ENCODE measurements around the gene CNOT6L. TPM values are rescaled to one million over a fixed set of nuclear protein-coding genes. Genes with fewer than 3 reads are reported as not detected.

Gene CNOT6L
- total RNA-seq, 4 donors from 2014 or later = 15.3 to 32.1 (median 23.4) TPM

GRCh38 chr4:77699731-77700210 lies 119.4 kb downstream of the CNOT6L start:
- Histone ChIP-seq H3K4me1 (no peaks in the 10 kb centered on the region), H3K27me3 (no peaks in the 10 kb centered on the region), H3K9me3 (no peaks in the 10 kb centered on the region), H3K27ac (no peak overlapping the region), H3K4me3 (no peak overlapping the region), H3K36me3 (no peaks in the 10 kb centered on the region)
- WGBS, 2 donors = 22 to 26% methylated on average over 3 of the region's 3 CpGs
- DNase-seq (ENCODE audit: low spot score in 2 of 2) = no peak
- TF ChIP-seq CTCF (IDR thresholded peaks at IDR 0.05) = no peak
- TF ChIP-seq POLR2A (IDR thresholded peaks at IDR 0.05) = no peak
- no peak for TF ChIP-seq EP300 (IDR thresholded peaks at IDR 0.05)

- Histone ChIP-seq H3K27ac (no peak overlapping the region), H3K9me3 (no peaks in the 10 kb centered on the region), H3K27me3 (no peaks in the 10 kb centered on the region), H3K4me1 (no peaks in the 10 kb centered on the region), H3K36me3 (no peaks in the 10 kb centered on the region), H3K4me3 (no peak overlapping the region)
- DNase-seq (ENCODE audit: low spot score in 2 of 2) = no peak
- 39 to 41% methylated on average over 10 of the region's 10 CpGs for WGBS, 2 donors
- TF ChIP-seq EP300 (IDR thresholded peaks at IDR 0.05) = no peak
- peak in 4 of 5 experiments; percentile 13 to 30 (median 20) for TF ChIP-seq CTCF (IDR thresholded peaks at IDR 0.05)
These were observed 121.1 kb downstream of the CNOT6L start for GRCh38 chr4:77697860-77698590.

- Histone ChIP-seq H3K4me3 (no peak overlapping the region), H3K36me3 (no peaks in the 10 kb centered on the region), H3K27ac (no peak overlapping the region), H3K9me3 (no peaks in the 10 kb centered on the region), H3K27me3 (no peaks in the 10 kb centered on the region), H3K4me1 (no peaks in the 10 kb centered on the region)
- DNase-seq (ENCODE audit: low spot score in 2 of 2) = no peak
- 89 to 92% methylated on average over 2 of the region's 2 CpGs for WGBS, 2 donors
- TF ChIP-seq CTCF (IDR thresholded peaks at IDR 0.05) (no peak), EP300 (IDR thresholded peaks at IDR 0.05) (no peak), POLR2A (IDR thresholded peaks at IDR 0.05) (no peak)
These were observed 123.4 kb downstream of the CNOT6L start for GRCh38 chr4:77695774-77696173.

GRCh38 chr4:77692847-77693432 lies 126.2 kb downstream of the CNOT6L start:
- no peaks in the 10 kb centered on the region for H3K9me3 ChIP-seq
- H3K4me3 ChIP-seq = no peak overlapping the region
- H3K36me3 ChIP-seq = no peaks in the 10 kb centered on the region
- TF ChIP-seq POLR2A (IDR thresholded peaks at IDR 0.05) (no peak), EP300 (IDR thresholded peaks at IDR 0.05) (no peak), CTCF (IDR thresholded peaks at IDR 0.05) (no peak)
- H3K4me1 ChIP-seq = no peaks in the 10 kb centered on the region
- no peak for DNase-seq (ENCODE audit: low spot score in 2 of 2)
- WGBS, 2 donors = 93 to 94% methylated on average over 5 of the region's 5 CpGs
- H3K27ac ChIP-seq = no peak overlapping the region
- H3K27me3 ChIP-seq = no peaks in the 10 kb centered on the region

- Histone ChIP-seq H3K4me3 (no peak overlapping the region), H3K27me3 (no peaks in the 10 kb centered on the region), H3K9me3 (no peaks in the 10 kb centered on the region), H3K4me1 (no peaks in the 10 kb centered on the region), H3K27ac (no peak overlapping the region), H3K36me3 (no peaks in the 10 kb centered on the region)
- no peak for DNase-seq (ENCODE audit: low spot score in 2 of 2)
- TF ChIP-seq POLR2A (IDR thresholded peaks at IDR 0.05) (no peak), EP300 (IDR thresholded peaks at IDR 0.05) (no peak), CTCF (IDR thresholded peaks at IDR 0.05) (no peak)
- WGBS, 2 donors = 85 to 93% methylated on average over 11 of the region's 11 CpGs
These were observed 137.4 kb downstream of the CNOT6L start for GRCh38 chr4:77681792-77682191.

Data from tibial nerve (tissue), 4 donors.